ENCODE results near the gene SLC25A18.
"Not testable (repeated sequence)": the region's sequence is repeated elsewhere in the genome, so short reads cannot be mapped to it uniquely, and the experiment has no call there.

Gene SLC25A18

GRCh38 chr22:17612057-17612456 is 48.8 kb downstream of the SLC25A18 start:
- no peak for DNase-seq

- no peak for DNase-seq
Measured at GRCh38 chr22:17613280-17613679, 50.0 kb downstream of the SLC25A18 start.

DNA sequence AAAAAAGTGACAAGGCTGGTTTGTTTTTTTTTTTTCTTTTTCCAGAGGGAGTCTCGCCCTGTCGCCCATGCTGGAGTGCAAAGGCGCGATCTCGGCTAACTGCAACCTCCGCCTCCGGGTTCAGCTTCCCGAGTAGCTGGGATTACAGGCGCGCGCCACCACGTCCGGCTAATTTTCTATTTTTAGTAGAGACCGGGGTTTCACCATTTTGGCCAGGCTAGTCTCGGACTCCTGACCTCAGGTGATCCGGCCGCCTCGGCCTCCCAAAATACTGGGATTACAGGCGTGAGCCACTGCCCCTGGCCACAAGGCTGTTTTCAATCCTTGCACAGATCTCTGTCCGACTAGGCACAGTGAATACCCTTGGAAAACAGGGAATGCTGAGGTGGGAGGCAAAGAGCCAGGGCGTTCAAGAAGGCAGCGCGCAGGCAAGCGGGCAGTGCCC is 64.7 kb downstream of the SLC25A18 start:
- DNase-seq: no peak

- DNase-seq: peak; percentile 96
Measured at GRCh38 chr22:17628406-17629172, 65.3 kb downstream of the SLC25A18 start, which contains the start of gene ATP6V1E1. ATP6V1E1 (minus strand) TSS chr22:17628749; CDS start chr22:17628635, 114 bp downstream.

DNA sequence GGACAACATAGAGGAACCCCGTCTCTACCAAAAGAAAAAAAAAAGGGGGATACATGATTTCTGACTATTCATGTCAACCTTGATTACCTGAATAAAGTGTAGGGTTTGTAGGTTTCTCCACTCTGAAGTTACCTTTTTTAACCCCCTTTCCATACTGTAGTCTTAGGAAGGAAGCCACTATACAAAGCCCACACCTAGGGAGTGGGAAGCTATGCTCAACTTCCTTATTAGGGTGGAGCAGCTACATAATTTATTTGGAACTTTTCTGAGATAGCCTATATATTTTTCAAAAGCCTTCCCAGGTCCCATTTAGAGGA is 65.8 kb downstream of the SLC25A18 start:
- no peak for DNase-seq

GRCh38 chr22:17629641-17630040 is 66.3 kb downstream of the SLC25A18 start:
- DNase-seq: peak; percentile 39

DNA sequence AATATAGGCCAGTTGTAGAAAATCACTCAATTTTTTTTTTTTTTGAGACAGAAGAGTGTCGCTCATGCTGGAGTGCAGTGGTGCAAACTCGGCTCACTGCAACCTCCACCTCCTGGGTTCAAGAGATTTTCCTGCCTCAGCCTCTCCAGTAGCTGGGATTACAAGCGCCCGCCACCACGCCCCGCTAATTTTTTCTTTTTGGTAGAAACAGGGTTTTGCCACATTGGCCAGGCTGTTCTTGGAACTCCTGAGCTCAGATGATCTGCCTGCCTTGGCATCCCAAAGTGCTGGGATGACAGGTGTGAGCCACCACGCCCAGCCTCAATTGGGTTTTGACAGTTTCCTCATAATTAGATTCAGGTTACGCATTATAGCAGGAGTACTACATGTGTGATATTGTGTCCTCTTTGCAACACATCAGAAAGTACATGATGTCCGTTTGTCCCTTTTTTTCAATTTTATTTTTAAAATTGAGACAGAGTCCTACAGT is 67.8 kb downstream of the SLC25A18 start:
- DNase-seq: no peak

DNA sequence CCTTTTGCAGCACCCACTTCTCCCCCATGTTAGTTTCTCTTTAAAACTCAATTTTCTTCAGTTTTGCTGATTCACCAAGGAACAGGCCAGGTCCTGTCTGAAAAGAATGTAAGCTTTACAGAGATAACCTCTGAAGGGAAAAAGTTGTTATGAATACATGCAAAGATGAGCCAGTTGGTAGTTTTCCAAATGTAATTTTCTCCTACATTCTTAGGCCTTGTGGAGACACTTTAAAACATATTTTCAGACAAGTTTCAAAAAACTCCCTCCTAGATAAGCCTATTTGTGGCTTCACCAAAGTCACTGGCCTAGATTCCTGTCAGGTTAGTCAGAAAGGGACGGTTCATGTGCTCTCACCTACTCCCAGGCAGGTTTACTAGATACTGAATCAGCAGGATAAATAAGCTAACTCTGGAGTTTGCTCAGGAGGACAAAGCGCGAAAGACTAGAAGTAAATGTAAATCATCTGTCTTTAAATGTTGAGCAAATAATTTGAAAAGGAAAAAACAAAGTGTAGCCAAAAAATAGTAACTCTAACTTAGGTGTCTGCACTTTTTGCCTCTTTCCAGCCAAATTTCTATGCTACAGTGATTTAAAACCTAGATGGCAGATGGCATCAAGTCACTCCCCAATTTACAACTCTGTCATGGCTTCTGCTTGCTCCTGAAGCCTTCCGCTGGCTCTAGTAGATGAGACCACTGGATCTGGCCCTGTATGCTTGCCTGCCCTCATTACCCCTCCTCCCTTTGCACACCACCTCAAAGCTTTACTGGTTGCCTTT is 70.1 kb downstream of the SLC25A18 start:
- DNase-seq: no peak

- no peak for DNase-seq
Measured at GRCh38 chr22:17633998-17634323, 70.7 kb downstream of the SLC25A18 start.

GRCh38 chr22:17634696-17635095 is 71.4 kb downstream of the SLC25A18 start:
- DNase-seq: no peak

DNA sequence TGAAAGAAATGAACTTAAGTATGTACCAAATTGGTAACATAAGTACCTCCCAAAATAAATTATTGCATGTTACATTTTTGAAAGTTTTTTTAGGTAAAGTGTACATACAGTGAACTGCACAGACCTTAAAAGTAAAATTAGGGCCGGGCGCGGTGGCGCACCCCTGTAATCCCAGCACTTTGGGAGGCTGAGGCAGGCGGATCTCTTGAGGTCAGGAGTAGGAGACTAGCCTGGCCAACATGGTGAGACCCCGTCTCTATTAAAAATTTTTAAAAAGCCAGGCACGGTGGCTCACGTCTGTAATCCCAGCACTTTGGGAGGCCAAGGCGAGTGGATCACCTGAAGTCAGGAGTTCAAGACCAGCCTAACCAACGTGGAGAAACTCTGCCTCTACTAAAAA is 73.6 kb downstream of the SLC25A18 start:
- not testable (repeated sequence) for DNase-seq

DNA sequence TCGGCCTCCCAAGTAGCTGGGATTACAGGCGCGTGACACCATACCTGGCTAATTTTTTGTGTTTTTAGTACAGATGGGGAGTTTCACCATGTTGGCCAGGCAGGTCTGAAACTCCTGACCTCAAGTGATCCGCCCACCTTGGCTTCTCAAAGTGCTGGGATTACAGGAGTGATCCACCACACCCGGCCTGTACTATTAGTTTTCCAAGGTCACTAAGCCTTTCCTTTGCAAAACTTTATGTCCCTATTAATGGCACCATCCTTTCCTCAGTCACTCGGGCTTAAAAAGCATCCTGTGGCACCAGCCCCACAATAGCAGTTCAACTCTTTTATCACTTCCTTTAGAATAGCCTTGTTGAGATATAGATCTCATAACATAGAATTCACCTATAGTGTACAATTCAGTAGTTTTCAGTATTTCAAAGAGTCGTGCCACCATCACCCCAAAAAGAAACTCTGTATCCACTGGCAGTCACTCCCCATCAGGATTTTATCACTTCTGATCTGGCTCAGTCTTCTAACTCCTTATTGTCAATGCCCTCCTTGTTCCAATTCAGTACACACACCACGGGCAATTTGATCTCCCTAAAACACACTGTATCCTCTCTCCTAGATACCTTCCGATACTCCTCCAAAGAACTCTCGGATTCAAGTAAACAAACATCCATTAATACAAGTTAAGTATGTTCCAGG is 74.3 kb downstream of the SLC25A18 start:
- peak; percentile 43 for DNase-seq

DNA sequence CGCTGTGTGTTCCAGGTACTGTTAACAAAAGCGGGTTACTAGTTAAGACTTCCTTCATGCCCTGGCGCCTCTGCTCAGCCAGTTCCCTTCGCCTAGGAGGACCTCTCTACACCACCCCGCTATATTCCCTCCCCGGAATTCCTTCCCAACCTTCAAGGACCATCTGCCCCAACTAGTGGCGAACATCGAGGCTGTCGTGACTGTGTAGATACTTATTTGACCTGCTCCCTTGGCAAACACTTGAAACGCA is 74.8 kb downstream of the SLC25A18 start:
- no peak for DNase-seq

DNA sequence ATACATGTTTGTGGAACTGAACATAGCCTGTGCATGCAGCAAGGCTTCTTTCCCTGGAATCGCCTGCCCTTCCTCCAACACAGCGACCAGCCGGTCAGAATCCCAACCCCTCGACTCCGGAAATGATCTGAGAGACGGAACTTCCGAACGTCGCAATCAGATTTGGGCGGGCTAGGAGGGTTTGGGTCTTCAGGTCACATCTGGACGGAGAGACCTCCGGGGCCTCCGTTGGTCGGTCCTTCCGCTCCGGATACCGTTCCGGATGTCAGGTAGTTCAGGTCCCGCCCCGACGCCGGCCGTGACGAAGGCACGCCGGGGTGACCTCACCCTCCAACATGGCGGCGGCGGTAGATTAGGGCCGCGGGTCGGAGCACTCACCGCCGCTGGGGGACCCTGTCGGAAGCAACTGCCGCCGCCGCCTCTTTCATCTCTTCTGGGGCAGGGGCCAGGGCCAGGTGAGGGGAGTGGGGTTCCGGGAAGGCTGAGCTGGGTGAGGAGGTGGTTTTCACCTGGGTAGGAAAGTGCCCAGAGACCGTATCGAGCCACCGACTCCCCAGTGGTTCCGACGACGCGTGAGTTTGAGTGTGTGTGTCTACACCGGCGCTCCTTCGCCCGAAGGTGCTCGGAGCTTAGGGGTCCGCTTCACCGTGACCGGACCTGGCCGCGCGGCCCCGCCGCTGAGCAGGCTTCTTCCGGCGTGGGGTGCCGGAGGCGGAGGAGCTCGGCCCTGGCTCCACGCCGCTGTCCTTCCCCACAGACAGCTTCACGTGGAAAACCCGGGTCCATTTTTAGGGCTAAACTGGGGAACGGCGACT is 75.3 kb downstream of the SLC25A18 start, which contains the start of gene BCL2L13:
Gene BCL2L13, plus strand, starts transcription at position 326 of the 815 bp plus-strand sequence. CDS start 16,955 bp downstream, outside the sequence.
- DNase-seq: peak; percentile 91

DNA sequence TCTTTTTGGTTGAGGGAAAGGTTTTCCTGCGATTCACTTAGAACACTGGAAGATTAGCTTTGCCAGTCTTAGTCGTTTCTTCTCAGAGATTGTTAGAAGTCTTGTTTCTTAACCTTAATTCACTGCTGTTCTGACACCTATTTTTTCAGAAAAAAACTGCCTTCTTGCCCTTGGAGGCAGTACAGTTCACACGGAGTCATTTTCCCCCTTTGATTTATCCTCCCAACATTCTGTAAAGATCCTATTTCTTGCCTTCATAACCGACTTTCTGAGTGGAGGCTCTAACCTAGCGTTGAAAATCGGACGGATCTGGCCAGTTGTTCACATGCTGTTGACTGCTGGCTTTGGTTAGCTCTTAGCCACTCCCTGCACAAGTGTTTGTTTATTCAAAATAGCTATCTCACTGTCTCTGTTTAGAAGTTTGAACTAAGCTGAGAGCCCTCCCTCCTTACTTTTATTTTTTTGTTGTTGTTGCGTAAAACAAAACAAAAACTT is 76.0 kb downstream of the SLC25A18 start:
- DNase-seq: no peak
